HG03066 (cell line): ENCODE measurements around the gene SERPINI1.
"Not testable (repeated sequence)": the region's sequence is repeated elsewhere in the genome, so short reads cannot be mapped to it uniquely, and the experiment has no call there.

Experiments
- ATAC-seq: cut with Tn5 transposase; IDR thresholded peaks from one replicate; pipeline ENCODE4 v1.9.1; 2021; ENCODE audit warnings: low read depth; ENCODE audit not compliant: unreplicated experiment

The SERPINI1 gene

GRCh38 chr3:167785790-167786189 is 50.3 kb downstream of the SERPINI1 start:
- no peak for ATAC-seq

GRCh38 chr3:167787440-167787839 is 51.9 kb downstream of the SERPINI1 start:
- no peak for ATAC-seq

DNA sequence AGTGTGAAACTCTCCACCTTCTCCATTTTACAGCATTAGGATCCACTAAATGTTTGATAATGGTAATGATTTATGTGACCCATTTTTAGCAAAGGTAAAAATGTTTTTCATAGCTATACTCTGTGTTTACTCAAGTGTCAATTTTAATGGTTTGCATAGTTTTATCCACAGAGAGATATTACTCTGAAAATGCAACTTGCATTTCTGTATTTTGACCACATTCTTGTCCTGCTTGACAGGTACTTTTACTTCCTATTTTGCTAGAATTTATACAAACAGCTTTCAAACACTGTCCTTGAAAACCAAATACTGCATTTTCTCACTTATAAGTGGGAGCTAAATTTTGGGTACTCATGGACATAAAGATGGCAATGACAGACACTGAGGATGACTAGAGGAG is 62.9 kb downstream of the SERPINI1 start:
- ATAC-seq = peak; percentile 81

DNA sequence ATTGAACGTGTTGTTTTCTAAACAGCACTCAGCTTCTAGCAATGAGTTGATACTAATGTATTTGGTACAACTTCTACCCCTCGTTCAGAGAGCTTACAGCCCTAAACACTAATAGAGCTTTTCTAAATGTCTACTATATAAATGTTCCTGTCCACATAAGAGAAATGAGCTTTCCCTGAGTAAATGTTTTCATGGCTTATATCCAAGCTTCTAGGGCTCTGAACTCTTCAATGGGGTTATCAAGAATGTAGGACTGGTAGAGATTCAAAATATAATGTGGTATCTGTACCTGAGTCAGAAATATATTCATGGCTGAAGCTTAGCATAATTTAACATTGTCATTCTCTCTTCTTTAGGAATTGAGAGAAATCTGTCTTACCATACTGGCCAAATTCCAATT is 73.4 kb downstream of the SERPINI1 start:
- no peak for ATAC-seq

DNA sequence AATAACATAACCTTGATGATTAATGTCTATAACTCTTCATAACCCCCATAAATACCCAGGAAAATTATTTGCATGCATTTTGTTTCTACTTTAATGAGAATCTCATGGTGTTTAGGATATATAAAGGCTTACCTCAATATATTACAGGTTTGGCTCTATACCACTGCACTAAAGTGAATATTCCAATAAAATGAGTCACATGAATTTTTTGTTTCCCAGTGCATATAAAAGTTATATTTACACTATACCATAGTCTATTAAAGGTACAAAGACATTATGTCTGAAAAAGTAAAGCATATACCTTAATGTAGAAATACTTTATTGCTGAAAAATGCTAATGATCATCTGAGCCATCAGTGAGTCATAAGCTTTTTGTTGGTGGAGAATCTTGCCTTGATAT is 74.7 kb downstream of the SERPINI1 start:
- no peak for ATAC-seq

- ATAC-seq = no peak
Measured at GRCh38 chr3:167811031-167811430, 75.5 kb downstream of the SERPINI1 start.

GRCh38 chr3:167813169-167814123 is 77.9 kb downstream of the SERPINI1 start:
- no peak for ATAC-seq

DNA sequence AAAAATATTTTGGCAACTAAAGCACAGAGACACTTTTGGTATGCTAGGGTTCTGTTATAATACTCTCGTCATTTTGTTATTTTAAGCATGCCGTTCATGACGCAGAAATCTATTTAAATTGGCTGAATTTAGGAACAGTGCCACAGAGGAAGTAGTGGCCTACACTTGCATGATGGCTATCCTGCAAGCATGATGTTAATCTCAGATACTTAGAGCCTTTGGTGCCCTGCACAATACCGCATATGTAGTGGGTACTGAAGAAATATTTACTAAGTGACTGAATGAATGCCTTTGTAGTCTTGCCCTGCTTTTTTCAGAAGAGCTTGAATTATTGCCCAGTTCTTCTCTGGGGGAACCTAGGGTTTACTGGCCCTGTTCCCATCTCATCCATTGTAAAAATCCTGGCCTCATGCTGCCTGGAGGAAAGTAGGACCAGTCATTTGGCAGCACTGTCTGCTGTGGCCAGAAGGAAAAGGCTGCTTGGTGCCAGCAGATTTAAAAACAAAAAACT is 79.0 kb downstream of the SERPINI1 start:
- no peak for ATAC-seq

GRCh38 chr3:167816953-167817352 is 81.4 kb downstream of the SERPINI1 start:
- ATAC-seq = no peak

- no peak for ATAC-seq
Measured at GRCh38 chr3:167820102-167820865, 84.8 kb downstream of the SERPINI1 start.

- no peak for ATAC-seq
Measured at GRCh38 chr3:167821248-167821805, 85.8 kb downstream of the SERPINI1 start.

- no peak for ATAC-seq
Measured at GRCh38 chr3:167823738-167824137, 88.2 kb downstream of the SERPINI1 start.

DNA sequence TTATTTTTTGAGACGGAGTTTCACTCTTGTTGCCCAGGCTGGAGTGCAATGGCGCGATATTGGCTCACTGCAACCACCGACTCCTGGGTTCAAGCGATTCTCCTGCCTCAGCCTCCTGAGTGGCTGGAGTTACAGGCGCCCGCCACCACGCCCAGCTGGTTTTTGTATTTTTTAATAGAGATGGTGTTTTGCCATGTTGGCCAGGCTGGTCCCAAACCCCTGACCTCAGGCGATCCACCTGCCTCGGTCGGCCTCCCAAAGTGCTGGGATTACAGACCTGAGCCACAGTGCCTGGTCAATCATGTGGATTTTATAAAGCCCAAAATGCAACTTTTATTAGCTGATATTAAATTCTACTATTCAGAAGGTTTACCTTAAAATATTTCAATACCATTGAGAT is 92.1 kb downstream of the SERPINI1 start:
- not testable (repeated sequence) for ATAC-seq

DNA sequence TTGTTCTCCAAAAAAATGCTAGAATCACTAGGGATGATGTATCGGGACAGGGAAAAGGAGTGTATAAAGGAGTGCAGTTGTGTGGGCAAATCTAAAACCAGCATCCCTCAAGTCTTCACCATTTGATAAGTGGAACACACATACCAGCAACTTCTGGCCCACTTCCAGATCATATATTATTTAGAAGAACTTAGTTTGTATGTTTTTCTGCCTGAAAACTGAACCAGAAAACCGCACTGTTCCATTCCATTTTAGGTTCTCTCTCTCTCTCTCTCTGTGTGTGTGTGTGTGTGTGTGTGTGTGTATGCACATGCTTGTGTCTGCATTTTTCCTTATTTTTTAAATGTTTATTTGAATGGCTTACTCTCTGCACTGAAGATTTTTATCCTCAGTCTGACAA is 93.5 kb downstream of the SERPINI1 start:
- ATAC-seq = no peak

DNA sequence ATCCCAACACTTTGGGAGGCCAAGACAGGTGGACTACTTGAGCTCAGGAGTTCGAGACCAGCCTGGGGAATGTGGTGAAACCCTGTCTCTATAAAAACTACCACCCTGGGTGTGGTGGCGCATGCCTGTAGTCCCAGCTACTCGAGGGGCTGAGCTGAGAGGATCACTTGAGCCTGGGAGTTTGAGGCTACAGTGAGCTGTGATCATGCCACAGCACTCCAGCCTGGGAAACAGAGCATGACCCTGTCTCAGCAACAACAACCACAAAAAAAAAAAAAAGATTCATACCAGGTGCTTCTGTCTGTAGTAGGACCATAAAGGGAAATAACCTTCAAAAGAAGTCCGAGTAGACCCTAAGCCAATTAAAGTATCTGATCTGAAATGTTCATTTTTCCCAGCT is 94.5 kb downstream of the SERPINI1 start:
- ATAC-seq = peak; percentile 58

DNA sequence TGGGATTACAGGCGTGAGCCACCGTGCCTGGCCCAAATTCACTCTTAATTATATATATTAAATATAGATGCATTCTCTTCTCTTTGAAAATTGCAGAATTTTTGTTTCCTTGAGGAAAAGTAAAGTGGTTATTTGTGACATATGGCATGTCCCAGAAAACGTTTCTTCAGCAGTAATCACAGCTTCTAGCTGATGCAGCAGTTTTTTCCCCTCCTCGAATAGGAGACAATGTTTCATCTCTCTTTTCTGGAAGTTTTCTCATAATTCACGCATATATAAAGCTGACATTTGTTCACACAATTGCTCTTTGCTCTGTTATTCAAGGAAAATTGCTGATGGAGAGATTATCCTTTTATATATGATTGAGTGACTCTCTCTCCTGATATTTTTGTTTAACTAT is 99.8 kb downstream of the SERPINI1 start:
- no peak for ATAC-seq

DNA sequence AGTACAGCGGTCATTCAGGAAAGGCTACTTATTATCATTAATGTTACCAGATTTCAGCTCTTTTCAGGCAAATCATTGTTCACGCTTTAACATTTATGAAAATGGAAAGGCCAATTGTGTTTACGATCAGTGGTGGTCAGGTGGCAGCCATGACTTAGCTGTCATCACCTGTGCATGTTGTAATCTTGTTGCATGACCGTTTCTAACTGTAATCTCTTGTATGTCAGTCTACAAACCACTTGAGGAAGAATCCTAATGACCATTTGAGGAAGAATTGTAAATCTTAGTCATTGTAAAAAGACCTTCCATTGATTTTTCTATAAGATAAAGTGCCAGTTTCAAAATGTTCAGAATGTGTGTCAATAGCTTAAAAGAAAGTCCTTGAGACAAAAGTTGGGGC is 100.4 kb downstream of the SERPINI1 start:
- no peak for ATAC-seq

- no peak for ATAC-seq
Measured at GRCh38 chr3:167837466-167837865, 101.9 kb downstream of the SERPINI1 start.

DNA sequence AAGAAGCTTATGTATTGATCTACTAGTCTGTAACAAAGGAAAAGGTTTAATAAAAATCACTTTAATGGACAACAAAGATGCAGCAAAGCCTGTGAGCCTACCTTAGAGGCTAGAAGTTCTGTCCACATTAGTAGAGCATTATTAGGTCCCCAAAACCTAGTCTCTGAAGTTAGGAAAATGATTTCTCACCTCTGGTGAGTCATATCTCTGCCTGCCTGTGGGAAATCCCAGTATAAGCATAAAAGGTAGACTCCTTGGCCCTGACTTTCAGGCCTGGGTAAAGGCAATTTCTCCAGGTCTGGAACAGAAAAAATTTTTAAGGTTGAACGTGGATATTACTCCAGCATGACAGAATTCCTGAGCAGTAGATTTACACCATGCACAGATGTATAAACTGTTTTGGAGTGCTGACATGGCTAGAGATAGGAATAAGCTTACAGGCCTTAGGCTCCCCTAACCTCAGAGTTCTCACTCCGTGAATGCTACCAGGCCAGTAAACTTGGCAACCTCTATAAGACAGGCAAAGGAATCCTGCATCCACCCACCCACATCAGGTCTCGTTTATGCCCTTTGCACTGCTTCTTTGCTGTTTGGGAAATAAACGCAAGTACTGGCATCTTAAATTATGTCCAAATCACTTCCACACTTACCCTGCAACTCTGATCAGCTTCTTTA is 104.1 kb downstream of the SERPINI1 start:
- ATAC-seq = no peak

GRCh38 chr3:167840247-167840646 is 104.7 kb downstream of the SERPINI1 start:
- no peak for ATAC-seq

DNA sequence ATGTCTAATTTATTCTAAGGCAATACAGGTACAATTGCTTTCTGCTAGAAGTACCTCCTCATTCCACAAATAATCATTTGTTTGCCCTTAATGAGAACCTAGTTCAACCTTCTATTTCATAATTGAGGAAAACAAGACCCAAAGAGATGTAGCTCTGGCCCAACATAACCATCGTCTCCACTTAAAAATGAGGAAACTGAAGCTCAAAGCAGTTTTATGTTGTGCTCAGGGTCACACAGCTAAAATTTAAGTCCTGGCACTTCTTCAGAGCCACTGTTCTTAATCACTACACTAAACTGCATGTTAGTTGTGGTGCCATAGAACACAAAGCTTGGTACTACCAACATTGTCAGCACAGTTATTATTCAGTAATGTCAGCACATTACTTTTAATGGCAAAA is 108.0 kb downstream of the SERPINI1 start:
- no peak for ATAC-seq
